Left lung (tissue), 10 donors: ENCODE data around the gene UBR2. TPM values are rescaled to one million over a fixed set of nuclear protein-coding genes. Genes with fewer than 3 reads are reported as not detected.

Experiments used
- ATAC-seq: fragments of 200-7000 bp; cut with Tn5 transposase; one replicate; pipeline ENCODE4 v1.9.1; 2020; ENCODE audit warnings: moderate library complexity
- DNase-seq, 4 donors: peaks; one replicate each; pipeline ENCODE4 v3.0.0-alpha.2; 2013 to 2020
- H3K27ac ChIP-seq, 2 donors: fragments of 200-600 bp; sonication (generic) in 1 of 2; one replicate each; pipeline versions ENCODE4 v1.5.0 to v1.8.0; 2020 to 2021
- H3K27me3 ChIP-seq, 2 donors: fragments of 200-600 bp; sonication (generic) in 1 of 2; one replicate each; pipeline versions ENCODE4 v1.5.0 to v1.8.0; 2020 to 2021
- H3K36me3 ChIP-seq, 2 donors: fragments of 200-600 bp; sonication (generic) in 1 of 2; one replicate each; pipeline versions ENCODE4 v1.5.0 to v1.8.0; 2020 to 2021
- H3K4me1 ChIP-seq, 2 donors: fragments of 200-600 bp; one replicate each; pipeline ENCODE4 v1.8.0; 2021
- H3K4me3 ChIP-seq, 2 donors: fragments of 200-600 bp; sonication (generic) in 1 of 2; one replicate each; pipeline versions ENCODE4 v1.5.0 to v1.8.0; 2020 to 2021; ENCODE audit warnings: mild to moderate bottlenecking in 1 of 2
- H3K9me3 ChIP-seq, 2 donors: fragments of 200-600 bp; sonication (generic) in 1 of 2; one replicate each; pipeline versions ENCODE4 v1.5.0 to v1.8.0; 2020 to 2021
- intact Hi-C, 2 donors: fragments of 100-400 bp; cut with DNase I; formaldehyde crosslinking; loops; one replicate each; pipeline versions ENCODE4 v1.11.2 to v1.14.2; 2022
- polyA plus RNA-seq, 6 donors: library from polyadenylated mRNA; unstranded; fragments of 120-200 nt; gene quantifications; one replicate each; pipeline ENCODE4 v1.2.1, GENCODE V29; 2013; ENCODE audit not compliant: insufficient read length in 6 of 6
- total RNA-seq, 2 donors: library from RNA; stranded (reverse); fragmentation: NEBNext Ultra II Directional; extraction: Animal tissue kit (Norgen Biotek cat#: 25700); gene quantifications; one replicate each; pipeline ENCODE4 v1.2.1, GENCODE V29; 2021
- TF ChIP-seq, protein P1 (sequence below), 2 donors: fragments of 200-600 bp; sonication (generic) in 1 of 2; IDR thresholded peaks; one replicate each; pipeline versions ENCODE4 v1.5.0 to v1.8.0; 2021; ENCODE audit warnings: antibody characterized with exemption in 2 of 2
- donor health status: DM: no; HTN: yes; CAD: no.
- donor health status: DM: no; HTN: no; CAD: no.

UBR2 gene
- total and polyA plus RNA-seq, 8 donors: 27.9 to 34.6 (median 29.3) TPM

DNA sequence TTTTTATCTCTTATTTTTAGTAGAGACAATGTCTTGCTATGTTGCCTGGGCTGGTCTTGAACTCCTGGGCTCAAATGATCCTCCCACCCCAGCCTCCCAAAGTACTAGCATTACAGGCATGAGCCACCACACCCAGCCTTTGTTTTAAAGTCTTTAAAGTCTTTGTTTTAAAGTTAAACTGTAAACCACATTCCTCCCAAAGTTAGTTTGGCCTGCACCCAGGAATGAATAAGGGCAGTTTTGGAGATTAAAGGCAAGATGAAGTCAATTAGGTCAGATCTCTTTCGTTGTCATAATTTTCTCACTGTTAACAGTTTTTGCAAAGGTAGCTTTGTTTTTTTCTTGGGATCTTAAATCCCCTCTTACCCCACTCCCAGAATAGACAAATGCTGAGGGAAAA, 63.8 kb downstream of the UBR2 start:
- intact Hi-C loops: no loop called here
- Histone ChIP-seq H3K27me3 (no peaks in the 10 kb centered on the region), H3K9me3 (no peaks in the 10 kb centered on the region), H3K4me3 (no peak overlapping the region), H3K4me1 (peaks cover 0 to 6% of the 10 kb centered on the region in 2 donors), H3K27ac (no peak overlapping the region), H3K36me3 (peaks cover 0 to 58% of the 10 kb centered on the region in 2 donors)
- ATAC-seq (no peak), DNase-seq (no peak)
- TF ChIP-seq, protein P1, sequence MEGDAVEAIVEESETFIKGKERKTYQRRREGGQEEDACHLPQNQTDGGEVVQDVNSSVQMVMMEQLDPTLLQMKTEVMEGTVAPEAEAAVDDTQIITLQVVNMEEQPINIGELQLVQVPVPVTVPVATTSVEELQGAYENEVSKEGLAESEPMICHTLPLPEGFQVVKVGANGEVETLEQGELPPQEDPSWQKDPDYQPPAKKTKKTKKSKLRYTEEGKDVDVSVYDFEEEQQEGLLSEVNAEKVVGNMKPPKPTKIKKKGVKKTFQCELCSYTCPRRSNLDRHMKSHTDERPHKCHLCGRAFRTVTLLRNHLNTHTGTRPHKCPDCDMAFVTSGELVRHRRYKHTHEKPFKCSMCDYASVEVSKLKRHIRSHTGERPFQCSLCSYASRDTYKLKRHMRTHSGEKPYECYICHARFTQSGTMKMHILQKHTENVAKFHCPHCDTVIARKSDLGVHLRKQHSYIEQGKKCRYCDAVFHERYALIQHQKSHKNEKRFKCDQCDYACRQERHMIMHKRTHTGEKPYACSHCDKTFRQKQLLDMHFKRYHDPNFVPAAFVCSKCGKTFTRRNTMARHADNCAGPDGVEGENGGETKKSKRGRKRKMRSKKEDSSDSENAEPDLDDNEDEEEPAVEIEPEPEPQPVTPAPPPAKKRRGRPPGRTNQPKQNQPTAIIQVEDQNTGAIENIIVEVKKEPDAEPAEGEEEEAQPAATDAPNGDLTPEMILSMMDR (IDR thresholded peaks at IDR 0.05): no peak

DNA sequence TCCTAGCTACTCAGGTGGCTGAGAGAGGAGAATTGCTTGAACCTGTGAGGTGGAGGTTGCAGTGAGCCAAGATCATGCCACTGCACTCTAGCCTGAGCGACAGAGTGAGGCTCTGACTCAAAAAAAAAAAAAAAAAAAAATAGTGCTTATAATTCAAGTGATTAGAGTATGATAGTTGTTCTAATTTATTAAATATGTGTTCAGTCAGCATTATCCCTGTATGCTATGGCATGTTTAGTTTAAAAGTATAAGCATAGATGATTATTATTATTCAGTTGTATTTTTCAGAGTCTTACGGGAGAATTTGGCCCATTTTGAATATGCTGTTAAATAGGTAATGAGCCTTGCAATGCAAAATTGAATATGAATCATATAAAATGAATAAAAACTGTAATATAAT, 64.8 kb downstream of the UBR2 start:
- H3K36me3 ChIP-seq: peaks cover 0 to 67% of the 10 kb centered on the region in 2 donors
- TF ChIP-seq, protein P1 (IDR thresholded peaks at IDR 0.05): no peak
- ATAC-seq: no peak

DNA sequence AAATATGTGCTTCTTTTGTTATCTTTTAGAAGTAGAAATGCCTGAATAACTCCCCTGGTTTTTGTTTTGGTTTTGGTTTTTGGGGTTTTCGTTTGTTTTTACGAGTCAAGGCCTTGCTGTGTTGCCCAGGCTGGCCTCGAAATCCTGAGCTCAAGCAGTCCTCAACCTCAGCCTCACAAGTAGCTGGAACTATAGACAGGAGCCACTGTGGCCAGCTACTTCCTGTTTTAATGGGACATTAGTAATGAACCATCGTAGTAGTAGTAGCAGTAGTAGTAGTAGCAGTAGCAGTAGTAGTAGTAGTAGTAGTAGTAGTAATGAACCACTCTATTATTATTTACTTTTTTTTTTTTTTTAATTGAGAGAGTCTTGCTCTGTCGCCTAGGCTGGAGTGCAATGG, 66.0 kb downstream of the UBR2 start:
- no peaks in the 10 kb centered on the region for H3K27me3 ChIP-seq
- intact Hi-C loops: no loop called here
- DNase-seq: no peak
- no peak for ATAC-seq
- peaks cover 0 to 6% of the 10 kb centered on the region in 2 donors for H3K4me1 ChIP-seq
- H3K9me3 ChIP-seq: no peaks in the 10 kb centered on the region
- TF ChIP-seq, protein P1 (IDR thresholded peaks at IDR 0.05): no peak
- peaks cover 0 to 73% of the 10 kb centered on the region in 2 donors for H3K36me3 ChIP-seq
- no peak overlapping the region for H3K4me3 ChIP-seq
- H3K27ac ChIP-seq: no peak overlapping the region

More for the DNA sequence above, 64.8 kb downstream of the UBR2 start:
- intact Hi-C loops: no loop called here
- Histone ChIP-seq H3K27me3 (no peaks in the 10 kb centered on the region), H3K4me1 (peaks cover 0 to 6% of the 10 kb centered on the region in 2 donors), H3K27ac (no peak overlapping the region), H3K9me3 (no peaks in the 10 kb centered on the region), H3K4me3 (no peak overlapping the region)
- no peak for DNase-seq

DNA sequence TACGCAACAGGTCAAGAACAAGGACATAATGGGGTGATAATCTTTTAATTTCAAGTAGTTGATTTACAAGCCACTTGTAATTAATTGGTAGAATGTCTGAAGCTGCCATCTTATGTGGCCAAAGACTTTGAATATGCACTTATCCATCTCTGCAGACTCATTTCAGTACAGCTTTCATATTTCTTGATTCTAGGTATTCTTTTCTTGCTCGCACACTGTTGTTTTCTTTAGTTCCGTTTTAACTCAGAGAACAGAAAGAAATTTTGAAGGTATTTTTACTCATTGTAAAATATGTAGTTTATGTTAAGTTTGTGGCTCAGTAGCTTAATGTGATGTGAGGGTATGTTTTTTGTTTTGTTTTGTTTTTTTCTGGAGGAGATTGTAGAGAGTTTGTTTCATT, 73.9 kb downstream of the UBR2 start:
- TF ChIP-seq, protein P1 (IDR thresholded peaks at IDR 0.05): no peak
- Histone ChIP-seq H3K9me3 (no peaks in the 10 kb centered on the region), H3K4me1 (no peaks in the 10 kb centered on the region), H3K36me3 (peaks cover 0 to 95% of the 10 kb centered on the region in 2 donors), H3K4me3 (no peak overlapping the region), H3K27ac (no peak overlapping the region), H3K27me3 (no peaks in the 10 kb centered on the region)
- no peak for ATAC-seq
- intact Hi-C loops: no loop called here
- DNase-seq: no peak

DNA sequence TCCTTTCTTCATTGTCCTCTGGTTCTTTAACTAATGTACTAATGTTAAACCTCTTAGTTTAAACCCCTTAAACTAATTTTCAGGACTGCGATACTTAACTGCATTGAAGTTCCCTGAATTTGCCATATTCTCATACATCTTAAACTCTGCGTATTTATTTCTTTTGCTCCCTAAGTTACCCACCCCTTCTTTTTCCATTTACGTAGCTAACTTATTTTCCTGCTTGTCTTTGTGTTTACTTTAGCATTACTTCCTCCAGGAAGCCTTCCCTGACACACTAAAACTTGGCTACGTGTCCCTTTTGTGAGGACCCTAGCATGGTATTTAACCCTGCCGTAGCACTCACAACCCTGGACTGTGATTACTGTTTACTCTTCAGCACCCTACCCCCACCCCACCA, 79.0 kb downstream of the UBR2 start:
- intact Hi-C loops: no loop called here
- Histone ChIP-seq H3K9me3 (no peaks in the 10 kb centered on the region), H3K4me3 (no peak overlapping the region), H3K27me3 (no peaks in the 10 kb centered on the region), H3K4me1 (no peaks in the 10 kb centered on the region), H3K27ac (no peak overlapping the region), H3K36me3 (peaks cover 0 to 97% of the 10 kb centered on the region in 2 donors)
- ATAC-seq (no peak), DNase-seq (no peak)
- TF ChIP-seq, protein P1 (IDR thresholded peaks at IDR 0.05): no peak
